ENCODE results near the gene M1AP. TPM values are rescaled to one million over a fixed set of nuclear protein-coding genes. Genes with fewer than 3 reads are reported as not detected.
A peak's percentile ranks its signal among the peaks of the same experiment; 100 is the strongest.

The M1AP gene
- total RNA-seq, 2 experiments from 2014 or later: not detected

DNA sequence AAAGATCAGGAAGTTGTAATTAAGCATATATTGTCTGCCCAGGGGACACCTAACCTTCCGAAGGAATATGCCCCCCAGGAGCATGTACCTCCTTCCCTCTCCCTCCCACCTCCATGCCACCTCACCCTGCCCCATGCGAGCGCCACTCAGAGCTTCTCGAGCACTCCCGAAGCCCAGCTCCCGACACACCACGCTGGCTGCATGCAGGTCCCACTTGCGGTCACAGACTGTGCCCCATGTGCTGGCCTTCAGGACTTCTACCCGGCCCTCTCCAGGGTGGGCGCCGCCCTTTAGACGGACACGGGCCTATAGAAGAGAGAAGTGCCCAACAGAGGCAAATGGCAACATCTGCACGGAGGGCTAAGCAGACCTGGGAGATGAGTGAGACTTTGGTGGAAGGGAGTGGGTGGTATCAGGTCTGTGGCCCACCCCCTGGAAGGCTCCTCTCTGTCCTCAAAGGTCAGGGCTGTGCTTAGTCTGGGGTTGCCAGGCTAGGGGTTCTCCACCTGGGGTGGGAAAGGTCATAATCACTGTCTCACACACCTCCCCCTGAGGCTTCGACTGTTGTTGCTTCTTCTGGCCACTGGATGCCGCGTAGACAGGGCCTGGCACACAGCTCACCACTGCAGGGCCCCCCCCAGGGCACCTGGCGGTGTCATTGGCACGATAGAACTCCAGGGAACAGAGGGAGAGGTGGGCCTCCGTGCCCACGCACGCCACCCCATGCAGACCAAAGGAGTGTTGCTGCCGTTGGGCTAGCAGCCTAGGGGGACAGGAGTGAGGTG is 111.8 kb downstream of the M1AP start:
- ATAC-seq: peak; percentile 71
- no peak overlapping the region for H3K27ac Mint-ChIP-seq
- DNase-seq: peak; percentile 17
- H3K4me3 Mint-ChIP-seq: no peak overlapping the region
- H3K27me3 Mint-ChIP-seq: peaks cover 9% of the 10 kb centered on the region
- no peaks in the 10 kb centered on the region for H3K9me3 Mint-ChIP-seq
- intact Hi-C loops (cut with micrococcal nuclease): no loop called here
- peaks cover 11% of the 10 kb centered on the region for H3K4me1 Mint-ChIP-seq (ENCODE audit: low read depth)
- peaks cover 18% of the 10 kb centered on the region for H3K36me3 Mint-ChIP-seq (ENCODE audit: low read depth)
- TF ChIP-seq, protein P1, sequence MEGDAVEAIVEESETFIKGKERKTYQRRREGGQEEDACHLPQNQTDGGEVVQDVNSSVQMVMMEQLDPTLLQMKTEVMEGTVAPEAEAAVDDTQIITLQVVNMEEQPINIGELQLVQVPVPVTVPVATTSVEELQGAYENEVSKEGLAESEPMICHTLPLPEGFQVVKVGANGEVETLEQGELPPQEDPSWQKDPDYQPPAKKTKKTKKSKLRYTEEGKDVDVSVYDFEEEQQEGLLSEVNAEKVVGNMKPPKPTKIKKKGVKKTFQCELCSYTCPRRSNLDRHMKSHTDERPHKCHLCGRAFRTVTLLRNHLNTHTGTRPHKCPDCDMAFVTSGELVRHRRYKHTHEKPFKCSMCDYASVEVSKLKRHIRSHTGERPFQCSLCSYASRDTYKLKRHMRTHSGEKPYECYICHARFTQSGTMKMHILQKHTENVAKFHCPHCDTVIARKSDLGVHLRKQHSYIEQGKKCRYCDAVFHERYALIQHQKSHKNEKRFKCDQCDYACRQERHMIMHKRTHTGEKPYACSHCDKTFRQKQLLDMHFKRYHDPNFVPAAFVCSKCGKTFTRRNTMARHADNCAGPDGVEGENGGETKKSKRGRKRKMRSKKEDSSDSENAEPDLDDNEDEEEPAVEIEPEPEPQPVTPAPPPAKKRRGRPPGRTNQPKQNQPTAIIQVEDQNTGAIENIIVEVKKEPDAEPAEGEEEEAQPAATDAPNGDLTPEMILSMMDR (IDR thresholded peaks at IDR 0.05): no peak
- ChIA-PET CTCF (interaction anchor here (1.2 kb wide), 1 partner anchor 8 kb away, joined by 3 read pairs; no protein-coding TSS in a partner anchor), POLR2A (no interaction called here)

DNA sequence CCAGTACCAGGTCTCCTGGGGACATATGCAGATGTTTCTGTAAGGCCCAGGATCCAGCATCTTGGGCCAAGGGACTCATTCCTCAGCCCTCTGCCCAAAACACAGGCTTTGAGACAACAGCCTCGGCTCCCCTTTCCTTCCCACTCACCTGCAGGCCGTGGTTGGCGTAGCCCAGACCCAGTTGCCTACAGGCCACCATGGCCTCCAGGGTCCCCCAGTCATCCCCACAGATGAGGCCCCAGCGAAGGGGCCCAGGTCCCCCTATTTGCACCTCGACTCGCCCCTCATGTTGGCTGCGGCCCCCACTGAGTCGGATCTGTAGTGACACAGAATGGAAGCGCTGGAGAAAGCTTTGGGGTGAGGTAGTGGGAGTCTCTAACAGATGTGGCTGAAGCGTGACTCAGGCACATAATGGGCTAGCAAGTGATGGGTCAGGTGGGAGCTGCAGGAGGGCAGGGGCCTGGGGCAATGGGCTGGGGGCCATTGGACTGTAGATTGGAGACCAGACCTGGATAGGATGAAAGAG is 112.6 kb downstream of the M1AP start:
- DNase-seq (no peak), ATAC-seq (no peak)
- intact Hi-C loops (cut with micrococcal nuclease): no loop called here
- POLR2A ChIA-PET: no interaction called here
- Mint-ChIP-seq H3K4me1 (ENCODE audit: low read depth) (peaks cover 19% of the 10 kb centered on the region), H3K9me3 (no peaks in the 10 kb centered on the region), H3K27ac (no peak overlapping the region), H3K4me3 (no peak overlapping the region), H3K27me3 (peaks cover 6% of the 10 kb centered on the region), H3K36me3 (ENCODE audit: low read depth) (peaks cover 26% of the 10 kb centered on the region)
- CTCF ChIA-PET: interaction anchor here (1.2 kb wide), 1 partner anchor 9 kb away, joined by 3 read pairs; no protein-coding TSS in a partner anchor
- TF ChIP-seq, protein P1 (IDR thresholded peaks at IDR 0.05): no peak

DNA sequence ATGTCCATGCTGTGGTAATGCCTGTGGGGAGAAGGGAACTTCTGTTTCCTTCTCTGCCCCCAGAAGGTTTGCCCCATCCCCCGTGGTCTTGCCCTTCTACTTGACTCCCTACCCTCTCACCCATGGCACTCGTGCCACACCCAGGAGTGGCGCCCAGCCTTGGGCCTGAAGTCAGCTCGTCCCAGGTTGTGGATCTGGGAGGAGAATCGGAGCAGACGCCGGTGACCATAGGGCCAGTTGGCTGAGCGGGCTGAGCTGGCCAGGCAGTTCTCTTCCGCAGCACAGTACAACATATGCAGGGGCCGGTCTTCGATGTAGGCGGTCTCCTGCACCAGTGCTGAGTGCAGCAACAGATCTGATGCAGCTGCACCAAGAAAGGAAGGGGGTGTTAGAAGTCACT is 113.7 kb downstream of the M1AP start:
- DNase-seq (no peak), ATAC-seq (no peak)
- Mint-ChIP-seq H3K27ac (no peak overlapping the region), H3K27me3 (peaks cover 4% of the 10 kb centered on the region), H3K9me3 (no peaks in the 10 kb centered on the region), H3K36me3 (ENCODE audit: low read depth) (peaks cover 27% of the 10 kb centered on the region), H3K4me1 (ENCODE audit: low read depth) (peaks cover 19% of the 10 kb centered on the region), H3K4me3 (no peak overlapping the region)
- ChIA-PET CTCF (interaction anchor here (6.4 kb wide), 1 partner anchor 55 kb away, joined by 54 read pairs; no protein-coding TSS in a partner anchor), POLR2A (interaction anchor here (1.1 kb wide), 1 partner anchor 33 kb away, joined by 3 read pairs; no protein-coding TSS in a partner anchor)
- TF ChIP-seq, protein P1 (IDR thresholded peaks at IDR 0.05): no peak
- intact Hi-C loops (cut with micrococcal nuclease): loop anchor here (5.0 kb wide), 2 partner anchors 52 to 53 kb away; partner anchors contain the start of genes CCDC142 and TTC31

DNA sequence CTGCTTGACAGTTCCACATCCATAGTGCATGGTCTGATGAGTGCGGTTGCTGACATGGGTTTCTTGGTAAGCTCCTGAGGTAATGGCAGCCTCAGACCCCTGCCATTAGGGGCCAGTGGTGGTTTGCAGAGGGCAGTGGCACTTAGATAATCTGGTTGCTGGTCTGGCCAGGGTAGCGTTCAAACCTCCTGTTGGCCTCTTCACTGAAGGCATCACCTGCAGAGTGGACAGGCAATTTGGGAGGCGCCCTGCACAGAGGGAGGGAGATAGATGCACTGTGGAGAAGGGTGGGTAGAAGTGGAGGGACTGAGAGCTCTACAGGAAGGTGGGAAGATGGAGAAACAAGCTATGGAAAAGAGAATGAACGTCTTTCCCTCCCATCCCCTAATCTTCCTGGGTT is 114.7 kb downstream of the M1AP start:
- TF ChIP-seq, protein P1 (IDR thresholded peaks at IDR 0.05): no peak
- ChIA-PET CTCF (interaction anchor here (1.1 to 6.4 kb wide), 7 partner anchors 11 to 76 kb away, joined by 3 to 54 read pairs (median 12); partner anchors contain the start of genes CCDC142, PCGF1, TTC31 and WBP1), POLR2A (interaction anchor here (1.1 to 1.8 kb wide), 3 partner anchors 16 to 34 kb away, joined by 3 to 5 read pairs (median 3); partner anchors contain the start of gene TLX2)
- Mint-ChIP-seq H3K9me3 (no peaks in the 10 kb centered on the region), H3K27me3 (no peaks in the 10 kb centered on the region), H3K4me1 (ENCODE audit: low read depth) (peaks cover 19% of the 10 kb centered on the region), H3K27ac (no peak overlapping the region), H3K4me3 (no peak overlapping the region), H3K36me3 (ENCODE audit: low read depth) (peaks cover 34% of the 10 kb centered on the region)
- intact Hi-C loops (cut with micrococcal nuclease): loop anchor here (5.0 kb wide), 2 partner anchors 51 to 54 kb away; partner anchors contain the start of genes CCDC142 and TTC31
- DNase-seq: no peak
- ATAC-seq: no peak

Measured in activated CD8-positive, alpha-beta T cell treated with anti-CD3 and anti-CD28 coated beads for 36 hours (primary cell).